ENCODE data around the gene HEPACAM. TPM values are rescaled to one million over a fixed set of nuclear protein-coding genes. Genes with fewer than 3 reads are reported as not detected.

Gene HEPACAM
- total RNA-seq (not detected), polyA plus RNA-seq (ENCODE audit: insufficient read length in 6 of 6) (under 1 TPM in 5 of 6 donors, not detected in 1; 0.04 to 0.31 (median 0.07) TPM)
- long read RNA-seq, donor 1: 0 reads
- long read RNA-seq, donor 2: 0 reads
- long read RNA-seq, donor 3: 0 reads
- long read RNA-seq, donor 4: 0 reads
- long read RNA-seq, donor 5: 0 reads
- long read RNA-seq, donor 6: 0 reads
- long read RNA-seq, donor 7: 0 reads
- long read RNA-seq, donor 8: 0 reads
- long read RNA-seq, donor 9: 0 reads
- long read RNA-seq, donor 10: 0 reads
- long read RNA-seq, donor 11, transcript HEPACAM-201 (7 exons, 3,602 nt): major isoform, 11 of 41 reads
- long read RNA-seq, donor 11, partial matches to known transcripts: 25 of 41 reads
- long read RNA-seq, donor 11, other reads (novel, unspliced or antisense): 0 of 41 reads
- long read RNA-seq, donor 12: 0 reads

GRCh38 chr11:124935548-124936514 is at the start of gene HEPACAM:
TSS of gene HEPACAM (minus strand) at chr11:124936047. CDS start at chr11:124936006, 41 bp downstream.
- Histone ChIP-seq H3K27ac (no peak within 1 kb of the TSS), H3K27me3 (peaks cover 0 to 6% of the 10 kb centered on the region in 2 donors), H3K4me1 (peaks cover 0 to 4% of the 10 kb centered on the region in 2 donors), H3K4me3 (no peak within 1 kb of the TSS), H3K36me3 (no peaks in the 10 kb centered on the region), H3K9me3 (no peaks in the 10 kb centered on the region)
- ATAC-seq (no peak), DNase-seq (no peak)
- intact Hi-C loops (cut with DNase I): no loop called here
- TF ChIP-seq CTCF (IDR thresholded peaks at IDR 0.05): no peak

- no peak overlapping the region for H3K27ac ChIP-seq
- intact Hi-C loops (cut with DNase I): no loop called here
Measured at GRCh38 chr11:124984512-124984854, 48.6 kb upstream of the HEPACAM start.

GRCh38 chr11:124983674-124984511 is 48.0 kb upstream of the HEPACAM start:
- ATAC-seq: no peak
- Histone ChIP-seq H3K4me3 (no peak overlapping the region), H3K27me3 (no peaks in the 10 kb centered on the region), H3K36me3 (no peaks in the 10 kb centered on the region), H3K9me3 (peaks cover 0 to 25% of the 10 kb centered on the region in 2 donors), H3K27ac (no peak overlapping the region), H3K4me1 (no peaks in the 10 kb centered on the region)
- peak in 1 of 4 donors; percentile 67 for DNase-seq
- no peak for TF ChIP-seq CTCF (IDR thresholded peaks at IDR 0.05)
- intact Hi-C loops (cut with DNase I): no loop called here

More at GRCh38 chr11:124984512-124984854, 48.6 kb upstream of the HEPACAM start:
- Histone ChIP-seq H3K4me1 (no peaks in the 10 kb centered on the region), H3K4me3 (no peak overlapping the region), H3K27me3 (no peaks in the 10 kb centered on the region), H3K36me3 (no peaks in the 10 kb centered on the region), H3K9me3 (peaks cover 0 to 22% of the 10 kb centered on the region in 2 donors)
- DNase-seq: no peak
- TF ChIP-seq CTCF (IDR thresholded peaks at IDR 0.05): no peak
- no peak for ATAC-seq

- H3K27ac ChIP-seq: no peak overlapping the region
- no peak overlapping the region for H3K4me3 ChIP-seq
- peaks cover 0 to 25% of the 10 kb centered on the region in 2 donors for H3K9me3 ChIP-seq
- no peaks in the 10 kb centered on the region for H3K27me3 ChIP-seq
- ATAC-seq (no peak), DNase-seq (no peak)
- TF ChIP-seq CTCF (IDR thresholded peaks at IDR 0.05): no peak
- intact Hi-C loops (cut with DNase I): no loop called here
- H3K36me3 ChIP-seq: no peaks in the 10 kb centered on the region
- H3K4me1 ChIP-seq: no peaks in the 10 kb centered on the region
Measured at GRCh38 chr11:124982043-124982442, 46.2 kb upstream of the HEPACAM start.
